HG03139 (cell line): ENCODE results near the gene FASLG.
"Not testable (repeated sequence)": the region's sequence is repeated elsewhere in the genome, so short reads cannot be mapped to it uniquely, and the experiment has no call there.

Source experiments
- ATAC-seq: cut with Tn5 transposase; IDR thresholded peaks from one replicate; pipeline ENCODE4 v1.9.1; 2021; ENCODE audit not compliant: unreplicated experiment

The FASLG gene

DNA sequence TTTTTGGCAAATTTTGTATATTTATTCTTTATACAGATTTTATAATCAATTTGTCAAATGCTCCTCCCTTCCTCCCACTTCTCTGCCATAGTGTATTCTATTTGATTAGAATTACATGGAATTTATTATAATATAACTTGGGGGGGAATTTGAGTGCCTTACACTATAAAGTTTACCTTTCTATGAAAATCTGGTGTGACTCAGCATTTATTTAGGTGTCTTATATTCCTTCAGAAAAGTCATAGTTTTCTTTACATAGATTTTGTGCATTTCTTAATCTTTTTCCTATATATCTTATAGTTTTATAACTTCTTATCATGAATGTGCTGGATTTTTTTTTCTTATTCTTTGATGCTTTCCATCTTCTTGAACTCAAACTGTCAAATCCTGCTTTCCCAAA lies 21.3 kb downstream of the FASLG start:
- ATAC-seq: no peak

DNA sequence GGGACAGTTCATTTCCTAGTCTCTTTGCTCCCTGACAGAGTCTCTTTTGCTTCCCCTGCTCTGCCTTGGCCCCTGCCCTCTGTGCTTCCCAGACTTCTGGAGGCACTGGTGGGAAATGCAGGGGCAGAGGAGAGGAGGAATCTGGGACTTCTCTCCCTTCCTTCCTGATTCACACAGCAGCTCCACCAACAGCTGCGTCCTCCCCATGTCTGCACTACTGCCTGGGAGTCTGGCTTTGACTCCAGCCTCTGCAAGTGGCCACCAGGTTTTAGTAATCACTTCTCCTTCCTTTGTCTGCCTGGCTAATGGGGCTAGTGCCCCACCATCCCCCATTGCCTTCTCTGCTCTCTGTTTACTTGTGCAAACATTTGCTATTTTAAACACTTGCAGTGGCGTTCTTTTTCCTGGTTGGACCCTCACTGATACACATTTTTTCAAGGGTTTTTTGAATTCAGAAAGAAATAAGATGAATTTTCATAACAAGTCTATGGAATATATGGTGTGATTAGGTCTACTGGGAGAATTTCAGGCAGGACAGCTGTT lies 21.9 kb downstream of the FASLG start:
- ATAC-seq: no peak

- no peak for ATAC-seq
These were observed 23.9 kb downstream of the FASLG start for GRCh38 chr1:172682812-172683211.

DNA sequence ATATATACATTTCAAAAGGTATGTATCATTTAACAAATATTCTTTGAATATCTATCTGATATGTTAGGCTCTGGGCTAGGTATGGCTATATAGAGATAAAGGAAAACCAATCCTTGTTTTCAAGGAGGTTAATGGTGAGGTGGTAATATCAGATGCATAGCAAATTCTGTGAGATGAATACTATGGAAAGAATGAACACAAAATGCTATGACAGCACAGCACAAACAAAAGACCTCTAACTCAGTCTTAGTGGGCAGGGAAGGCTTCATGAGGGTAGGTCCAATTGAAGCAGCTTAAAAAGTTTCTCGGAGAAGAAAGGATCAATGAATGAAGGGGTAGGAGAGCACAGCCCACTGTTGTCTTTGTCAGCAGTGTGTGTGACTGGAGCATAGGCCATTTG lies 27.2 kb downstream of the FASLG start:
- no peak for ATAC-seq

DNA sequence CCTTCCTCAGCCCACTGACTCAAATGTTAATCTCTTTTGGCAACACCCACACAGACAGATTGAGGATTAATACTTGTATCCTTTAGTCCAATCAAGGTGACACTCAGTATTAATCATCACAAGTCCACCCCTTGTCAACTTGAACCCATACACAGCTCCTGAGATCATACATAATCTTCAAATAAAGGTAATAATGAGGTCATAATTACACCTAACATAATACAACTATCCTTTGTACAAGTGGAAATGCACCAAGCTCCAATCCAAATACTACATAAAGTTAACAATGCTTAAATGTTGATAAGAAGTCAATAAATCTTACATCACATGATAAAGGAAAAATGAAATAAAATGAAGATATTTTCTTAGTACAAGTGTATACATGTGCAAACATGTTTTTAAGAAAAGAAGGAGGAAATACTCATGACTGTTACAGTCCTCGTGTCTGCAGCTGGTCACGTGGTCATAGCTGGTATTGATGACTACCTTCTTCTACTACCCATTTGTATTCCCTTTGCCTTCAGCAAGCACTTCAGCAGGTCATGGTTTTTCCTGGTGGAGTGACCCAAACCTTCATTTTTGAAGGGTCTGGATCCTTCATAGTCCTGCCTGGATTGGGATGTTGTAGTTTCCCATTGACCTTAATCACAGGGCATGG lies 29.7 kb downstream of the FASLG start:
- ATAC-seq: not testable (repeated sequence)

GRCh38 chr1:172690925-172691324 lies 32.0 kb downstream of the FASLG start:
- ATAC-seq: not testable (repeated sequence)

DNA sequence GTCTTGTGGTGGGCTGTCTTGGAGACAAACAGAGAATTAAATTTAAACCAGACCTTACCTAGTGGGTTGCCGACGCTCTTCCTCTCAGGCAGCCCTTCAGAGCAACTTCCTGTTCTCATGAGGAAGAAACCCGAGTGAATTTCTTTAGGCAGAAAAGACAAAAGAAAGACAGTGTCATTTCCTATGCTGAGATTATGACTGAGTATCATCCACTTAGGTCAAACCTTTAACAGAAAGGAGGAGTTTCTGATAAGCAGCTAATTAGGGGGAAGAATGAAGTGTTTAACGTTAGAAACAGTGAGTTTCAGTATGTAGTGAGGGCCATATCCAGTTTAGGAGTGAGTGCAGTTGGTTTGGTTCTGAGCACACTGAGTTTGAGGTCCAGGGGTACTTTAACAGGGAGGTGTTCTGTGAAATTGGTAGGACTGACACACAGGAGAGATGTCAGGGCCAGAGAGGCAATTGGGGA lies 38.7 kb downstream of the FASLG start:
- ATAC-seq: no peak

DNA sequence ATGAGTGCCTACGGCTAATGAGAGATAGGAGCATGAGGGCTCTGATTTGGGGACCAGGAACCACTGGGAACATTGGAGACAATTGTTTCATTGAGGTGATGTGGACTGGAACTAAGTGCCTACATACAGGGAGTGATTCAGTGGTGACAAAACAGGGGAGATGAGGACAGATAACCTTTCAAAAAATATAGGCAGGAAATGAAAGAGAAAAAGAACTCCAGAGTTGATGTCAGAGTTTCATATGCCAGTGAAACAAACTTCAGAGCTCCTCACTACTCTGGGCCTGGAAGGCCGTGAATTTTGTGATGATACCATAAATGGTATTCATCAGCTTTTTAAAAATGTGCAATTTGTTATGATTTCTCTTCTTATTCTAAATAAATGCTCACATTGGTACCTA lies 39.3 kb downstream of the FASLG start:
- ATAC-seq: no peak

DNA sequence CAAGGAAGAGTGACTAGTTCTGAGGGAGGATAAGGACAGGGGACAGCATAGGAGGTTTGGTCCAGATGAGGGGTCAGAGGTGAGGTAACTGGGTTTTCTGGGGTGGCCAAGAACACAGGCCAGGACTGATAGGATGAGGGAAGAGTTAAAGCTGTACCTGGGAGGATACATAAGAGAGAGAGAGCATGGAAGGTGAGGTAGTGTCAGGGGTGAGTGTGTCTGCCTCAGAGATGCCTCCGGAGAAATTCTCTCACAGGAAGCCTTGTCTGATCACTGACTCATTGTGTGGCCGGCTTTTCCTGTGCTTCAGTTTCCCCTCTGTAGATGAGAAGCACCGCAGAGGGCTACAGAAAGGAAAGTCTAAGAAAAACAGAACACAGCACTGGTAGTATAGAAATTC lies 40.2 kb downstream of the FASLG start:
- ATAC-seq: peak; percentile 68

DNA sequence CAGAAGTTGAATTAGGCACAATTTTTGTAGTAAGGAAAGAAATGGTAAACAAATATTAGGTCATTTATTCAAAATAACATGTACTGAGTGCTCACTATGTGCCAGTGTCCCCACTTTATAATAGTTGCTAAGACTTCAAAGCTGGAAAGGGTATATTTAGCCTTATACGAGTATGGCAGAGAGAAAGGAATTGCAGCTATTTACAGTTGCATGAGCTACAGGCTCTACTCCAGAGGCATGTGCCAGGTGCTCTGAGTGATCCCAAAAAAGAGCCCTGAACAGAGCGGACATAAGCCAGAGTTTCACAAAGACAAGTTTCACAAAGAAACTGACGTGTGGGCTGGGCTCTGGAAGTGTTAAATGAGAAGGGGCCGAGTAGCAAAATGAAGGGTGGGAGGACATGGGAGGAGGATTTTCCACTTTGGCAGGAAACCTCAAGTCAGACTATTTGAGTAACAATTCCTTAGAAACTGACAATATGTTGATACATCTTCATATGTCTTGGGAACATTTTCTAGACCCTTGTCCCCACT lies 40.9 kb downstream of the FASLG start:
- no peak for ATAC-seq

DNA sequence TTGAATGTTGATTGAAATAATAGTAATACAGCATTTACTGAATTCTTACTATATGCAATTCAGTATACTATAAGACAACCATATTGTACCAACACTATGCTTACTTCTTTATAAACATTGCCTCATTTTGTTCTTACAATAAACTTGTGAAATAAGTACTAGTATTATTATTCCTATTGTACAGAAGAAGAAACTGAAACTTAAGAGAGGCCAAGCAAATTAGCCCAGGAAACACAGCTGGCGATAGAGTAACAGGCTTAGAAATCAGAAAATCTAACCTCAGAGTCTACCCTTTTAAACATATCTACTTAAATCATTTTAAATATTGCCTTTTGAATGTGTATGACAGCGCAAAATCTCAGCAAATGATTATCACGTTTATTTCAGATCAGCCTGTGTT lies 41.7 kb downstream of the FASLG start:
- ATAC-seq: no peak

DNA sequence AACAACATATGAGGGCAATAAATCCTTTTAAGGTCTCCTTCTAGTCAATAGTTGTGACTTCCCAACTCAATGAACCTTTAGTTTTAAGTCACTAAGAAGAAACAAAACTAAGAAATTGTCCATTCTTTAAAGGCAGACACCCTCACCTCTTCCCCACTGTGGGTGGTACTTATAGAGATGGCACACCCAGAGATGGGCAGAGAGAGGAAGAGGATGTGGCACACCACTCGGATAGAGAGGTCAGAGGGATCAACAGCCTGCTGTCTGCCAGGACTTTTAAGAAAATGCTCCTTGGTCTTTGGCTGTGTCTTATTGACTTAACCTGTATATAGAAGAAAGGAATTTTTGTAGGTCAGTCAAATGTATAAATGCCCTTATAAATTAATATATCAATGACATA lies 45.1 kb downstream of the FASLG start:
- no peak for ATAC-seq

DNA sequence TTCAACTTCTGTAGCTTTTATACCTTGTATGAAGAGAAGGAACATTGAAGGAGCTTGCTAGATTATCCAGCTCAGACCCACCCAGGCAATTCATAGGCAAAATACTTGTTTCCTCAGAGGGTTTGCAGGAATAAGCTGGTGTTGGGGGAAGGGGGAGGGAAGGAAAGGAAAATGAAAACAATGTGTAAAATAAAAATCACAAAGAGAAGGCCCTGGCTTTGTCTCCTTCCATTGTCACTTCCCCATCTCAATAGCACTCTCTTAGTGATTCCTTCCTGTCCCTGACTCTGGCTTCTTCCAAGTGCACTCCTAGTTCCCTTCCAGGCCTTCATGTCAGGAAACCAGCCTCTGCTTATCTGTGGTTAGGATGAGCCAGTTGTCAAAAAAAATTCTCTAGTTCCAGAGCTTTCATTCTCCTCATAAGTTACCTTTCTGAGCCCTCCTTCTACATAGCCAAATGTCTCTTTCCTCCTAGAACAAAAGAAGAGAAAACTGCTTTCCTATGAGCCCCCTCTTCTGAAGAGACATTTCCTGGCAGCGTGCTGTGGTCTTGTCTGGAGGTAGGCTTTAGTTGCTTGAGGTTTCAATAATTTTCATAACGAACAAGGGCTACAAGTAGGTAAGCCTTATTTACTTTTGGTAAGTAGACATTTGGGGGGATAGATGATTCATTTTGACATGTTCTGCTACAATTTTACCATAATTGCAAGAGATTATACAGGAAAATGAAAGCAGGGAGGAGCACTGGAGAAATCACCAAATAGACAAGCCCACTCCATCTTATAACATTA lies 45.7 kb downstream of the FASLG start:
- ATAC-seq: no peak

DNA sequence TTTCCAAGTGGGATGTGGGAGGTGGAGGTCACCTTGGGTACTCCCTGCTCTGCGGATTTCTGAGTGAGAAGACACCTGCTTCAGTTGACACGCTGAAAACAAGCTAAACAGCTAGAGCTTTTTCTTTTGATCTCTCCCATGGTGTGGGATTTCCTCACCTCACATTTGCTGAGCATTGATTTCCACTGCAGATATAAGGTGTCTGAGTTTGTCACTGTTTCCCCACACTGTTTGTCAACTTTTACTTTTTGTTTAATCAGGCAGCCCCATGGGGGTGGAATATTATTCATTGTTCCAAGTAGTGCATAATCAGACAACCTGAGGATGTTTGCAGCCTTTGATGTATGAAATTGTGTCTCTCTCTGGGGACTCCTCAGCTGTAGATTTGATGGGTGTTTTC lies 49.5 kb downstream of the FASLG start:
- ATAC-seq: no peak

DNA sequence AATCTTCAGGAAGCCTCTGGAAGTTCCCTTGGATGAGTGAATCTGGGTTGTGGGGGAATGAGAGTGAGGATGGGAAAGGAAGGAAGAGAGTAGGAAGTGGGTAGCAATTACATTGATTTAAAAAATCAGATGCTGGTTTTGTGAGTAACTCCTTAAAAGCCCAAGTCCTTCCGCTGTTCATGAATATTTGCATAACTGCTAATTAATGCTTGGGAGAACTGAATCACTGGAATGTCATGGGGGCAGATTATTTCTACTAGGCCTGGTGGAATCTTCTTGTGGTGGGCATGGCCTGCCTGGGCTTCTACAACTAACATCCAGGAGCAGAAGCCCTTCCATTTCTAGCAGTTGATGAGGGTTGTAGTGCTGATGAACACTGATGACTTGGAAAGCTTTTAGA lies 52.7 kb downstream of the FASLG start:
- ATAC-seq: no peak

DNA sequence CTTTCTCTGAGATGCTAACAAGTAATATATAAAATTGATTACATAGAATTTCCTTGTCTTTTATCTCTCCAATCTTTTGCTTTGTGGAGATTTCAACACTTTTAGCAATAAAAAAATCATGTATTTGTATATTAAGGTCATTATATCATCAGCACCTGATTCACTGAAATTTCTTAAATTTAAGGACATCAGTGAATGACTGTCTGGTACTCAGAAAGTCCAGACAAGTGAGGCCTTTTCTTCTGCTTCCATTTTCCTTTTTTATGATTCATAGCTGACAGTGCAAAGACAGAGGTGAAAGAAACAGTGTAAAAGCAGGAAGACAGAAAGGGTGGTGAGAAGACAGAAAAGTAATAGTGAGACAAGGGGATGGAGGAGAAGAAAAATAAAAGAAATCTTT lies 54.6 kb downstream of the FASLG start:
- no peak for ATAC-seq
